Keratinocyte (primary cell): ENCODE measurements around the gene BMPR1B. TPM values are rescaled to one million over a fixed set of nuclear protein-coding genes. Genes with fewer than 3 reads are reported as not detected.

Experiments used
- DNase-seq: peaks from one replicate; pipeline ENCODE4 v3.0.0-alpha.2; 2011; ENCODE audit warnings: low read depth, missing footprints, low spot score
- FAIRE-seq: peaks from 2 replicates; lab custom pipeline; 2011; peaks lifted over from hg19 to GRCh38; lab: Jason Lieb, UNC
- H2AFZ ChIP-seq: 2 replicates; pipeline ENCODE4 v1.6.0; 2012; ENCODE audit warnings: low read length, control low read depth, inconsistent platforms; ENCODE audit not compliant: control insufficient read depth
- H3K27ac ChIP-seq: 2 replicates; pipeline ENCODE4 v1.5.1; 2011; ENCODE audit warnings: low read length; ENCODE audit not compliant: control insufficient read depth, insufficient read depth
- H3K27me3 ChIP-seq: 3 replicates; pipeline ENCODE4 v1.6.0; 2011; ENCODE audit warnings: low read length; ENCODE audit not compliant: control insufficient read depth, insufficient read depth; ENCODE audit errors: extremely low read depth
- H3K36me3 ChIP-seq, 2 experiments: 2 replicates in 1 of 2; 3 replicates in 1 of 2; pipeline ENCODE4 v1.5.1; 2011; ENCODE audit warnings: low read length in 2 of 2, mild to moderate bottlenecking in 1 of 2; ENCODE audit not compliant: control insufficient read depth in 2 of 2, insufficient read depth in 2 of 2; ENCODE audit errors: extremely low read depth in 1 of 2
- H3K4me1 ChIP-seq: 3 replicates; pipeline ENCODE4 v1.5.1; 2011; ENCODE audit warnings: low read length; ENCODE audit not compliant: control insufficient read depth, insufficient read depth; ENCODE audit errors: extremely low read depth
- H3K4me2 ChIP-seq: 3 replicates; pipeline ENCODE4 v1.6.0; 2011; ENCODE audit warnings: low read depth, low read length; ENCODE audit not compliant: control insufficient read depth, insufficient read depth; ENCODE audit errors: extremely low read depth
- H3K4me3 ChIP-seq, 3 experiments: fragments of 200-600 bp in 1 of 3; sonication (generic) in 1 of 3; 2 replicates in 2 of 3; 3 replicates in 1 of 3; pipeline ENCODE4 v1.5.1; 2011 to 2016; ENCODE audit warnings: low read length in 3 of 3, mild to moderate bottlenecking in 3 of 3, control low read depth in 2 of 3, inconsistent platforms in 1 of 3, low read depth in 1 of 3, mixed read lengths in 1 of 3, mixed run types in 1 of 3, moderate library complexity in 1 of 3; ENCODE audit not compliant: control insufficient read depth in 2 of 3, insufficient read depth in 2 of 3; ENCODE audit errors: extremely low read depth in 1 of 3
- H3K79me2 ChIP-seq: 2 replicates; pipeline ENCODE4 v1.6.0; 2012; ENCODE audit warnings: low read length; ENCODE audit not compliant: control insufficient read depth, insufficient read depth
- H3K9ac ChIP-seq: 3 replicates; pipeline ENCODE4 v1.6.0; 2011; ENCODE audit warnings: low read length; ENCODE audit not compliant: control insufficient read depth, insufficient read depth; ENCODE audit errors: extremely low read depth
- H3K9me1 ChIP-seq: 3 replicates; pipeline ENCODE4 v1.6.0; 2011; ENCODE audit warnings: low read length; ENCODE audit not compliant: control insufficient read depth, insufficient read depth; ENCODE audit errors: extremely low read depth
- H3K9me3 ChIP-seq: 2 replicates; pipeline ENCODE4 v1.5.1; 2012; ENCODE audit warnings: low read depth, low read length; ENCODE audit not compliant: control insufficient read depth
- H4K20me1 ChIP-seq: 3 replicates; pipeline ENCODE4 v1.6.0; 2011; ENCODE audit warnings: low read length; ENCODE audit not compliant: control insufficient read depth, insufficient read depth; ENCODE audit errors: extremely low read depth
- EZH2 ChIP-seq: IDR thresholded peaks from one replicate; pipeline ENCODE4 v1.6.1; 2012; ENCODE audit warnings: inconsistent platforms, mild to moderate bottlenecking, low read length, moderate library complexity
- dilution Hi-C: fragments of 300-500 bp; cut with MboI; formaldehyde crosslinking; loops from one replicate; pipeline ENCODE4 v1.7.0; 2020; ENCODE audit warnings: low sequenced_read_pairs; ENCODE audit not compliant: extremely low pct_ligation_motif_present
- polyA plus RNA-seq, 5 experiments: library from polyadenylated mRNA; depleted of rRNA in 3 of 5; stranded (reverse) in 3 of 5; stranded (forward) in 1 of 5; unstranded in 1 of 5; fragments of >200 nt; gene quantifications; 1 replicate in 1 of 5; 2 replicates in 3 of 5; 3 replicates in 1 of 5; pipeline versions ENCODE4 v1.2.1 to v1.2.3, GENCODE V29; 2011 to 2012; ENCODE audit warnings: missing spikeins in 2 of 5, low read depth in 1 of 5, low replicate concordance in 1 of 5
- TF ChIP-seq, protein P1 (sequence below), 3 experiments: IDR thresholded peaks in 1 of 3; conservative IDR thresholded peaks in 1 of 3; optimal IDR thresholded peaks in 1 of 3; 2 replicates in 2 of 3; 3 replicates in 1 of 3; pipeline versions ENCODE3 to v1.5.1; 2011; ENCODE audit warnings: low read length in 3 of 3, mild to moderate bottlenecking in 3 of 3, moderate library complexity in 2 of 3, control low read depth in 1 of 3, inconsistent platforms in 1 of 3; ENCODE audit not compliant: insufficient read depth in 2 of 3; ENCODE audit errors: extremely low read depth in 1 of 3

Gene BMPR1B
- polyA plus RNA-seq, 1 donor (not counting 4 experiments of a cell fraction or from before 2014, with no cell fraction given), result 0.89 TPM

DNA sequence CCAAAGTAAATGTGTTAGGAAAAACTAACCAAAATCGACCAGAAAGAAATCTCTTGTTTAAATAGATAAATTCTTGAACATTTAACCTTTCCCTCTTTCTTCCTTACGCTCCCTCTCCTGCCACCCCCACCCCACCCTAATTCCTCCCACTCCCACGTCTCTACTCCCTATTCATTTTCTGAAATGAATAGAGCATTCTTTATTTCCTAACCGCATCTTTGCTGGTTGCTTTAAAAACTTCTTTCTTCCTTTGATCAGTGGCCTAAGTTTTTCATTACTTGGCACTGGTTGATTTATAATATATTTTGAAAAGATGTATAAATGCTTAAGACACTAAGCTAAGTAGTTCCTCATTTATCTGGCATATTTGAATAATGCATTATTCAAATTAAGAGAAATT lies 33.9 kb downstream of the BMPR1B start:
- Histone ChIP-seq H4K20me1 (no peaks in the 10 kb centered on the region), H3K27me3 (no peaks in the 10 kb centered on the region), H2AFZ (no peak overlapping the region), H3K4me1 (no peaks in the 10 kb centered on the region), H3K4me3 (no peak overlapping the region), H3K9ac (no peak overlapping the region), H3K27ac (no peak overlapping the region), H3K36me3 (no peaks in the 10 kb centered on the region), H3K9me1 (no peaks in the 10 kb centered on the region), H3K79me2 (no peaks in the 10 kb centered on the region), H3K4me2 (no peak overlapping the region), H3K9me3 (no peaks in the 10 kb centered on the region)
- DNase-seq, result no peak
- dilution Hi-C loops, result no loop called here
- TF ChIP-seq, protein P1, sequence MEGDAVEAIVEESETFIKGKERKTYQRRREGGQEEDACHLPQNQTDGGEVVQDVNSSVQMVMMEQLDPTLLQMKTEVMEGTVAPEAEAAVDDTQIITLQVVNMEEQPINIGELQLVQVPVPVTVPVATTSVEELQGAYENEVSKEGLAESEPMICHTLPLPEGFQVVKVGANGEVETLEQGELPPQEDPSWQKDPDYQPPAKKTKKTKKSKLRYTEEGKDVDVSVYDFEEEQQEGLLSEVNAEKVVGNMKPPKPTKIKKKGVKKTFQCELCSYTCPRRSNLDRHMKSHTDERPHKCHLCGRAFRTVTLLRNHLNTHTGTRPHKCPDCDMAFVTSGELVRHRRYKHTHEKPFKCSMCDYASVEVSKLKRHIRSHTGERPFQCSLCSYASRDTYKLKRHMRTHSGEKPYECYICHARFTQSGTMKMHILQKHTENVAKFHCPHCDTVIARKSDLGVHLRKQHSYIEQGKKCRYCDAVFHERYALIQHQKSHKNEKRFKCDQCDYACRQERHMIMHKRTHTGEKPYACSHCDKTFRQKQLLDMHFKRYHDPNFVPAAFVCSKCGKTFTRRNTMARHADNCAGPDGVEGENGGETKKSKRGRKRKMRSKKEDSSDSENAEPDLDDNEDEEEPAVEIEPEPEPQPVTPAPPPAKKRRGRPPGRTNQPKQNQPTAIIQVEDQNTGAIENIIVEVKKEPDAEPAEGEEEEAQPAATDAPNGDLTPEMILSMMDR (optimal IDR thresholded peaks at IDR 0.05 in 1 of 3, IDR thresholded peaks at IDR 0.05 in 1 of 3, conservative IDR thresholded peaks at IDR 0.05 in 1 of 3; ENCODE audit: extremely low read depth in 1 of 3, insufficient read depth in 2 of 3, low read length in 3 of 3), result no peak
- no peak for TF ChIP-seq EZH2
- FAIRE-seq, result no peak

DNA sequence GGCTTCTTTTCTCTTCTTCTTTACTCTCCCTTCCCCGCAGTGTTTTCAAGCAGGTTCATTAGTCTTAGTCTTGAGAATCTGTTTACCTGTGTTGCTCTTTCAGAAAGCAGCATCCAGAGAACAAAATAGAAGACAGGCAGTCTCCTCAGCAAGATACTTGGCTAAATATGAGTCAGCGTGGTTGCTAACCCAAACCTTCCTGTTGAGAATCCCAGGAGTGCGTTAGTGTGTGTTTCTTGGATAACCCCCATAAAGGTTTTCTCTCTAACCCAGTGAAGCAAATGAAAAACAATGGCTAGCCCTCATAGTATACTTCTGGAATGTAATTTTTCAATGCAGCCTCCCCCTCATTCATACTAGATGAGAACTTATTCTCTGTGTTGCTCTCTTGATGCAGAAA lies 41.1 kb downstream of the BMPR1B start:
- dilution Hi-C loops, result no loop called here
- H3K4me3 ChIP-seq, result no peak overlapping the region
- no peaks in the 10 kb centered on the region for H3K4me1 ChIP-seq
- H3K9me3 ChIP-seq, result no peaks in the 10 kb centered on the region
- no peaks in the 10 kb centered on the region for H3K79me2 ChIP-seq
- no peak overlapping the region for H2AFZ ChIP-seq
- no peak overlapping the region for H3K9ac ChIP-seq
- H3K27me3 ChIP-seq, result no peaks in the 10 kb centered on the region
- H3K9me1 ChIP-seq, result no peaks in the 10 kb centered on the region
- H3K27ac ChIP-seq, result no peak overlapping the region
- H3K4me2 ChIP-seq, result no peak overlapping the region
- DNase-seq (no peak), FAIRE-seq (peak; percentile 46)
- no peaks in the 10 kb centered on the region for H4K20me1 ChIP-seq
- no peak for TF ChIP-seq EZH2
- TF ChIP-seq, protein P1 (optimal IDR thresholded peaks at IDR 0.05 in 1 of 3, IDR thresholded peaks at IDR 0.05 in 1 of 3, conservative IDR thresholded peaks at IDR 0.05 in 1 of 3; ENCODE audit: extremely low read depth in 1 of 3, insufficient read depth in 2 of 3, low read length in 3 of 3), result no peak
- no peaks in the 10 kb centered on the region for H3K36me3 ChIP-seq
